HepG2 (cell line): ENCODE results near the gene SFPQ.
"Not testable (repeated sequence)": the region's sequence is repeated elsewhere in the genome, so short reads cannot be mapped to it uniquely, and the experiment has no call there.

Experiments used
- HOXA3 ChIP-seq: sonication (generic); formaldehyde crosslinking; IDR thresholded peaks from 2 replicates; pipeline ENCODE4 v1.5.0; 2020; ENCODE audit warnings: missing genetic modification reagents
- NR2C2 ChIP-seq: sonication (generic); formaldehyde crosslinking; IDR thresholded peaks from 2 replicates; pipeline ENCODE4 v1.4.0; 2020; ENCODE audit warnings: missing genetic modification reagents, mild to moderate bottlenecking, moderate library complexity, borderline replicate concordance
- NR3C1 ChIP-seq: sonication (generic); formaldehyde crosslinking; IDR thresholded peaks from 2 replicates; pipeline ENCODE4 v1.4.0; 2020; ENCODE audit warnings: missing genetic modification reagents
- PPARG ChIP-seq: conservative IDR thresholded peaks from 2 replicates; pipeline ENCODE4 v1.6.1; 2016; ENCODE audit warnings: missing biosample characterization, missing genetic modification reagents
- SRSF1 ChIP-seq: fragments of 200-400 bp; formaldehyde crosslinking; optimal IDR thresholded peaks from 2 replicates; pipeline ENCODE3; 2017; ENCODE audit warnings: mild to moderate bottlenecking, low read depth, low read length, moderate library complexity
- TBX2 ChIP-seq: sonication (generic); formaldehyde crosslinking; IDR thresholded peaks from 2 replicates; pipeline ENCODE4 v1.5.0; 2020; ENCODE audit warnings: missing genetic modification reagents, mild to moderate bottlenecking, borderline replicate concordance
- ZNF350 ChIP-seq: sonication (generic); formaldehyde crosslinking; IDR thresholded peaks from 2 replicates; pipeline ENCODE4 v1.4.0; 2020; ENCODE audit warnings: mild to moderate bottlenecking, low read depth, missing genetic modification reagents, borderline replicate concordance
- TF ChIP-seq, protein P1 (sequence below): sonication (generic); formaldehyde crosslinking; IDR thresholded peaks from 2 replicates; pipeline ENCODE4 v1.5.0; 2020; ENCODE audit warnings: mild to moderate bottlenecking, missing genetic modification reagents, moderate library complexity
- TF ChIP-seq, protein P2 (sequence below): sonication (generic); formaldehyde crosslinking; IDR thresholded peaks from 2 replicates; pipeline ENCODE4 v1.8.1; 2022; ENCODE audit warnings: low read depth, mild to moderate bottlenecking, missing genetic modification reagents
- TF ChIP-seq, protein P3 (sequence below): sonication (generic); formaldehyde crosslinking; IDR thresholded peaks from 2 replicates; pipeline ENCODE4 v1.4.0; 2020; ENCODE audit warnings: missing genetic modification reagents
- TF ChIP-seq, protein P4 (sequence below): IDR thresholded peaks from 2 replicates; pipeline ENCODE4 v1.6.1; 2012; ENCODE audit warnings: inconsistent platforms

DNA sequence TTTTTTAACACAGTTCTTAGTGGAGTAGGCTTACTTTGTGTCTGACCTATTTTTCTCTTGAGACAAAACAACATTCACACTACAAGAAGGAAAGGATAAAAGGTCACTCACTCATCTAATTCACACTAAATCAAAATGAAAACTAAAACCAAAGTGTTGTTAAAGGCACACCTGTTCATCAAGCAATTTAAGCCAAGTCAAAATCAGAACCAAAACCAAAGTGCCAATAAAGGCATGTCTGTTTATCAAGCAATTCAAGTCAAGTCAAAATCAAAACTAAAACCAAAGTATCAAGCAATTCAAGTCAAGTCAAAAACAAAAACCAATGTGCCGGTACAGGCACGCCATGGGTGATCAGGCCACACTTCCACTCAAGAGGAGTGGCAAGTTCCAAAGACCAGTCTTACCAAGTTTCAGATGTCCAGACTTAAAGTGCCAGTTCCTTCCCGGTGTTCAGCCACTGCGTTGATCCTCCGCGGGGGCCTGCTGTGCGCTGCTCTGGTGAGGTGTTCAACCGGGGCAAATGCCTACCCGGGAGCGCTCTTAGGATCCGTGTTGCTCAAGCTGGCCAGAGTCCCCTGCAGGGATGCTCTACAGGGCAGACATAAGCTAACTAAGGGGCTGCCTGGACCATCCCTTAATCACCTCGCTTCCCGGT is 46.9 kb downstream of the SFPQ start:
- TF ChIP-seq, protein P1, sequence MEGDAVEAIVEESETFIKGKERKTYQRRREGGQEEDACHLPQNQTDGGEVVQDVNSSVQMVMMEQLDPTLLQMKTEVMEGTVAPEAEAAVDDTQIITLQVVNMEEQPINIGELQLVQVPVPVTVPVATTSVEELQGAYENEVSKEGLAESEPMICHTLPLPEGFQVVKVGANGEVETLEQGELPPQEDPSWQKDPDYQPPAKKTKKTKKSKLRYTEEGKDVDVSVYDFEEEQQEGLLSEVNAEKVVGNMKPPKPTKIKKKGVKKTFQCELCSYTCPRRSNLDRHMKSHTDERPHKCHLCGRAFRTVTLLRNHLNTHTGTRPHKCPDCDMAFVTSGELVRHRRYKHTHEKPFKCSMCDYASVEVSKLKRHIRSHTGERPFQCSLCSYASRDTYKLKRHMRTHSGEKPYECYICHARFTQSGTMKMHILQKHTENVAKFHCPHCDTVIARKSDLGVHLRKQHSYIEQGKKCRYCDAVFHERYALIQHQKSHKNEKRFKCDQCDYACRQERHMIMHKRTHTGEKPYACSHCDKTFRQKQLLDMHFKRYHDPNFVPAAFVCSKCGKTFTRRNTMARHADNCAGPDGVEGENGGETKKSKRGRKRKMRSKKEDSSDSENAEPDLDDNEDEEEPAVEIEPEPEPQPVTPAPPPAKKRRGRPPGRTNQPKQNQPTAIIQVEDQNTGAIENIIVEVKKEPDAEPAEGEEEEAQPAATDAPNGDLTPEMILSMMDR (CRISPR knock-in tag): not testable (repeated sequence)
- not testable (repeated sequence) for TF ChIP-seq ZNF350 (CRISPR knock-in tag); TBX2; NR3C1 (CRISPR knock-in tag); NR2C2 (CRISPR knock-in tag); SRSF1; PPARG (CRISPR knock-in tag); HOXA3 (CRISPR knock-in tag)
- TF ChIP-seq, protein P2, sequence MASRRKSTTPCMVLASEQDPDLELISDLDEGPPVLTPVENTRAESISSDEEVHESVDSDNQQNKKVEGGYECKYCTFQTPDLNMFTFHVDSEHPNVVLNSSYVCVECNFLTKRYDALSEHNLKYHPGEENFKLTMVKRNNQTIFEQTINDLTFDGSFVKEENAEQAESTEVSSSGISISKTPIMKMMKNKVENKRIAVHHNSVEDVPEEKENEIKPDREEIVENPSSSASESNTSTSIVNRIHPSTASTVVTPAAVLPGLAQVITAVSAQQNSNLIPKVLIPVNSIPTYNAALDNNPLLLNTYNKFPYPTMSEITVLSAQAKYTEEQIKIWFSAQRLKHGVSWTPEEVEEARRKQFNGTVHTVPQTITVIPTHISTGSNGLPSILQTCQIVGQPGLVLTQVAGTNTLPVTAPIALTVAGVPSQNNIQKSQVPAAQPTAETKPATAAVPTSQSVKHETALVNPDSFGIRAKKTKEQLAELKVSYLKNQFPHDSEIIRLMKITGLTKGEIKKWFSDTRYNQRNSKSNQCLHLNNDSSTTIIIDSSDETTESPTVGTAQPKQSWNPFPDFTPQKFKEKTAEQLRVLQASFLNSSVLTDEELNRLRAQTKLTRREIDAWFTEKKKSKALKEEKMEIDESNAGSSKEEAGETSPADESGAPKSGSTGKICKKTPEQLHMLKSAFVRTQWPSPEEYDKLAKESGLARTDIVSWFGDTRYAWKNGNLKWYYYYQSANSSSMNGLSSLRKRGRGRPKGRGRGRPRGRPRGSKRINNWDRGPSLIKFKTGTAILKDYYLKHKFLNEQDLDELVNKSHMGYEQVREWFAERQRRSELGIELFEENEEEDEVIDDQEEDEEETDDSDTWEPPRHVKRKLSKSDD (CRISPR knock-in tag): not testable (repeated sequence)
- TF ChIP-seq, protein P3, sequence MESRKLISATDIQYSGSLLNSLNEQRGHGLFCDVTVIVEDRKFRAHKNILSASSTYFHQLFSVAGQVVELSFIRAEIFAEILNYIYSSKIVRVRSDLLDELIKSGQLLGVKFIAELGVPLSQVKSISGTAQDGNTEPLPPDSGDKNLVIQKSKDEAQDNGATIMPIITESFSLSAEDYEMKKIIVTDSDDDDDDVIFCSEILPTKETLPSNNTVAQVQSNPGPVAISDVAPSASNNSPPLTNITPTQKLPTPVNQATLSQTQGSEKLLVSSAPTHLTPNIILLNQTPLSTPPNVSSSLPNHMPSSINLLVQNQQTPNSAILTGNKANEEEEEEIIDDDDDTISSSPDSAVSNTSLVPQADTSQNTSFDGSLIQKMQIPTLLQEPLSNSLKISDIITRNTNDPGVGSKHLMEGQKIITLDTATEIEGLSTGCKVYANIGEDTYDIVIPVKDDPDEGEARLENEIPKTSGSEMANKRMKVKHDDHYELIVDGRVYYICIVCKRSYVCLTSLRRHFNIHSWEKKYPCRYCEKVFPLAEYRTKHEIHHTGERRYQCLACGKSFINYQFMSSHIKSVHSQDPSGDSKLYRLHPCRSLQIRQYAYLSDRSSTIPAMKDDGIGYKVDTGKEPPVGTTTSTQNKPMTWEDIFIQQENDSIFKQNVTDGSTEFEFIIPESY (CRISPR knock-in tag): not testable (repeated sequence)
- TF ChIP-seq, protein P4, sequence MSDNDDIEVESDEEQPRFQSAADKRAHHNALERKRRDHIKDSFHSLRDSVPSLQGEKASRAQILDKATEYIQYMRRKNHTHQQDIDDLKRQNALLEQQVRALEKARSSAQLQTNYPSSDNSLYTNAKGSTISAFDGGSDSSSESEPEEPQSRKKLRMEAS: not testable (repeated sequence)
